GM12878 (cell line): ENCODE data around the gene HSPB3. TPM values are rescaled to one million over a fixed set of nuclear protein-coding genes. Genes with fewer than 3 reads are reported as not detected.

Experiments
- ATAC-seq: fragments of 200-7000 bp; cut with Tn5 transposase; 3 replicates; pipeline ENCODE4 v1.9.1; 2020; ENCODE audit warnings: mild to moderate bottlenecking, moderate library complexity
- BruUV-seq: library from RNA; stranded (reverse); fragments of 400-500 nt; replicated peaks from 2 replicates; lab custom pipeline; 2021; lab: Mats Ljungman, UMichigan
- CTCF ChIA-PET: fragments of 300-600 bp; sonication (Branson Sonifier 250); formaldehyde crosslinking; extraction: SDS; loops from one replicate; lab custom pipeline; 2021; ENCODE audit warnings: inconsistent platforms; lab: Yijun Ruan, JAX
- POLR2A ChIA-PET: fragments of 350-600 bp; formaldehyde crosslinking; extraction: SDS; loops from one replicate; lab custom pipeline; 2021; ENCODE audit warnings: inconsistent platforms; lab: Charles Lee
- RAD21 ChIA-PET: fragments of 300-600 bp; sonication (Branson Sonifier 250); formaldehyde crosslinking; loops from one replicate; lab custom pipeline; 2023; ENCODE audit warnings: antibody characterized with exemption; ENCODE audit not compliant: unreplicated experiment; lab: Charles Lee
- SMC1A ChIA-PET: fragments of 300-600 bp; sonication (Branson Sonifier 250); formaldehyde crosslinking; loops from one replicate; lab custom pipeline; 2023; ENCODE audit not compliant: unreplicated experiment, uncharacterized antibody; lab: Charles Lee
- DNase-seq: peaks from one replicate; pipeline ENCODE4 v3.0.0-alpha.2; 2011; ENCODE audit warnings: low read depth, low spot score
- FAIRE-seq: peaks from 3 replicates; lab custom pipeline; 2011; peaks lifted over from hg19 to GRCh38; lab: Jason Lieb, UNC
- H2AFZ ChIP-seq: 2 replicates; pipeline ENCODE4 v1.6.0; 2011; ENCODE audit warnings: low read depth, low read length, control low read depth; ENCODE audit not compliant: control insufficient read depth
- H3K27ac ChIP-seq: 2 replicates; pipeline ENCODE4 v1.5.1; 2011; ENCODE audit warnings: control low read depth; ENCODE audit not compliant: control insufficient read depth, insufficient read depth
- H3K27me3 ChIP-seq, 2 experiments: replicated peaks in 1 of 2; 2 replicates each; pipeline versions ENCODE4 v1.6.0 to v1.6.1; 2011; ENCODE audit warnings: low read length in 1 of 2; ENCODE audit not compliant: control insufficient read depth in 2 of 2, insufficient read depth in 2 of 2
- H3K36me3 ChIP-seq, 2 experiments: 2 replicates each; pipeline ENCODE4 v1.5.1; 2011; ENCODE audit warnings: low read length in 1 of 2; ENCODE audit not compliant: control insufficient read depth in 2 of 2, insufficient read depth in 2 of 2
- H3K4me1 ChIP-seq: 2 replicates; pipeline ENCODE4 v1.6.1; 2011; ENCODE audit warnings: mild to moderate bottlenecking, low read length, moderate library complexity, mixed read lengths; ENCODE audit not compliant: control insufficient read depth, insufficient read depth
- H3K4me2 ChIP-seq: 2 replicates; pipeline ENCODE4 v1.6.0; 2011; ENCODE audit warnings: control low read depth; ENCODE audit not compliant: control insufficient read depth, insufficient read depth
- H3K4me3 ChIP-seq: fragments of 200-600 bp; sonication (generic); 2 replicates; pipeline ENCODE4 v1.5.1; 2016
- H3K79me2 ChIP-seq: 2 replicates; pipeline ENCODE4 v1.6.0; 2011; ENCODE audit warnings: low read length; ENCODE audit not compliant: control insufficient read depth, insufficient read depth
- H3K9ac ChIP-seq: 2 replicates; pipeline ENCODE4 v1.8.0; 2011; ENCODE audit warnings: low read length, control low read depth, mixed read lengths; ENCODE audit not compliant: control insufficient read depth, insufficient read depth
- H3K9me3 ChIP-seq: replicated peaks from 3 replicates; pipeline ENCODE4 v1.5.1; 2011; ENCODE audit warnings: mild to moderate bottlenecking, low read length; ENCODE audit not compliant: control insufficient read depth, insufficient read depth
- H4K20me1 ChIP-seq: 2 replicates; pipeline ENCODE4 v1.6.0; 2011; ENCODE audit not compliant: control insufficient read depth, insufficient read depth
- ASH2L ChIP-seq: fragments of 300-600, 200-600 bp; sonication (generic); IDR thresholded peaks from 2 replicates; pipeline ENCODE4 v1.6.1; 2017; ENCODE audit warnings: low read depth, mild to moderate bottlenecking, borderline replicate concordance
- HDGF ChIP-seq: fragments of 450-650 bp; IDR thresholded peaks from 2 replicates; pipeline ENCODE4 v1.6.1; 2016; ENCODE audit warnings: antibody characterized with exemption
- KLF5 ChIP-seq: fragments of 450-650 bp; IDR thresholded peaks from 2 replicates; pipeline ENCODE4 v1.6.1; 2014; ENCODE audit warnings: mild to moderate bottlenecking; ENCODE audit not compliant: partially characterized antibody
- MTA3 ChIP-seq: IDR thresholded peaks from 2 replicates; pipeline ENCODE4 v1.6.1; 2012; ENCODE audit warnings: low read length, inconsistent platforms, borderline replicate concordance
- NFYA ChIP-seq: IDR thresholded peaks from 2 replicates; pipeline ENCODE4 v1.6.1; 2011; ENCODE audit warnings: low read depth, mild to moderate bottlenecking, low read length, improper control_type of control experiment, borderline replicate concordance
- POLR2AphosphoS5 ChIP-seq: IDR thresholded peaks from 2 replicates; pipeline ENCODE4 v1.6.1; 2011; ENCODE audit warnings: mild to moderate bottlenecking, low read length, inconsistent platforms
- SMARCA5 ChIP-seq: fragments of 450-650 bp; IDR thresholded peaks from 2 replicates; pipeline ENCODE4 v1.6.1; 2017; ENCODE audit warnings: mild to moderate bottlenecking
- SP1 ChIP-seq: IDR thresholded peaks from one replicate; pipeline ENCODE4 v1.6.1; 2011; ENCODE audit warnings: low read depth, low read length
- whole genome bisulfite sequencing: methylation state at CpG from one replicate; pipeline ENCODE4 v1.1.6; 2016; ENCODE audit warnings: low lambda C conversion rate; ENCODE audit not compliant: insufficient replicate concordance, insufficient coverage; ENCODE audit errors: missing lambda C conversion rate; 5-methylcytosine and 5-hydroxymethylcytosine counted together
- in situ Hi-C: fragments of 300-500 bp; cut with MboI; formaldehyde crosslinking; loops from 9 replicates; pipeline ENCODE4 v1.14.3; 2018; ENCODE audit warnings: mixed read lengths
- intact Hi-C: fragments of 100-400 bp; cut with micrococcal nuclease; formaldehyde crosslinking; loops from one replicate; pipeline ENCODE4 v1.14.2; 2022; ENCODE audit not compliant: unreplicated experiment
- polyA plus RNA-seq, 11 experiments: library from polyadenylated mRNA; depleted of rRNA in 4 of 11; unstranded in 6 of 11; stranded (reverse) in 5 of 11; fragments of >200 nt; fragmentation: Nextera tagmentation in 4 of 11; fragmentation: Illumina TruSeq in 1 of 11; extraction: Ambion mirVana in 4 of 11; extraction: Trizol in 1 of 11; gene quantifications; 1 replicate in 1 of 11; 2 replicates in 10 of 11; pipeline versions ENCODE4 v1.2.1 to v1.2.3, GENCODE V29; 2011 to 2016; ENCODE audit warnings: inconsistent platforms in 2 of 11, missing spikeins in 2 of 11, low read depth in 1 of 11
- total RNA-seq, 4 experiments: library from RNA; depleted of rRNA in 3 of 4; stranded (reverse); fragments of >200 nt in 3 of 4; fragmentation: Illumina TruSeq in 1 of 4; extraction: Trizol in 1 of 4; gene quantifications; 2 replicates each; pipeline versions ENCODE4 v1.2.1 to v1.2.3, GENCODE V29; 2013 to 2021
- TF ChIP-seq, protein P1 (sequence below): fragments of 450-650 bp; IDR thresholded peaks from 2 replicates; pipeline ENCODE4 v1.6.1; 2018; ENCODE audit warnings: borderline replicate concordance, mild to moderate bottlenecking; ENCODE audit not compliant: partially characterized antibody
- TF ChIP-seq, protein P2 (sequence below): IDR thresholded peaks from 2 replicates; pipeline ENCODE4 v1.6.1; 2011; ENCODE audit warnings: low read depth, low read length, improper control_type of control experiment, borderline replicate concordance

HSPB3 gene
- total and polyA plus RNA-seq, 10 of the 15 experiments (the other 5 are each of a cell fraction or from before 2014, with no cell fraction given), result 0.11 to 0.60 (median 0.29) TPM; not detected in 7

DNA sequence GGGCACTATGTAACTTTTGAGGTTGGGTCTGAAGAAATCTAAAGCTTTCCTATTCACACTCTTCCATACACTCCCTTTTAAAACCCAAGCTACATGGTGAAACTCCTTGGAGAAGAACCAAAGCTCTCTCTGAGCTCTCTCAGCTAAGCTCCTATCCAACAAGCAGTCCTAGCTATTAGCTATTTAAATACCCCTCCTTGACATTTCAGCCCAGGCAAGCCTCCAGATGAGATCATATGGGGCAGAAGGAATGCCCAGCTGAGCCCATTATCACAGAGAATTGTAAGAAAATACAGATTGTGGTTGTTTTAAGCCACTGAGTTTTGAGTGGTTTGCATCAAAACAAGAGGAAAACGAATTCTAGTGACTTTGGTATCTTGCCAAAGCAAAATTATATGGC lies 15.2 kb downstream of the HSPB3 start:
- intact Hi-C loops (no loop called here), in situ Hi-C loops (no loop called here)
- H3K27me3 ChIP-seq, result no peaks in the 10 kb centered on the region
- FAIRE-seq (no peak), DNase-seq (no peak), ATAC-seq (no peak)
- CTCF ChIA-PET, result interaction anchor here (0.8 to 3.9 kb wide), 7 partner anchors 10 to 375 kb away, joined by 3 to 29 read pairs (median 4); no protein-coding TSS in a partner anchor
- H2AFZ ChIP-seq, result no peak overlapping the region
- H3K4me1 ChIP-seq, result peaks cover 5% of the 10 kb centered on the region
- SMC1A ChIA-PET, result interaction anchor here (1.2 to 2.3 kb wide), 5 partner anchors 18 to 236 kb away, joined by 3 to 9 read pairs (median 3); no protein-coding TSS in a partner anchor
- H3K27ac ChIP-seq, result no peak overlapping the region
- H3K36me3 ChIP-seq, result no peaks in the 10 kb centered on the region
- no peak for TF ChIP-seq POLR2AphosphoS5
- TF ChIP-seq, protein P1, sequence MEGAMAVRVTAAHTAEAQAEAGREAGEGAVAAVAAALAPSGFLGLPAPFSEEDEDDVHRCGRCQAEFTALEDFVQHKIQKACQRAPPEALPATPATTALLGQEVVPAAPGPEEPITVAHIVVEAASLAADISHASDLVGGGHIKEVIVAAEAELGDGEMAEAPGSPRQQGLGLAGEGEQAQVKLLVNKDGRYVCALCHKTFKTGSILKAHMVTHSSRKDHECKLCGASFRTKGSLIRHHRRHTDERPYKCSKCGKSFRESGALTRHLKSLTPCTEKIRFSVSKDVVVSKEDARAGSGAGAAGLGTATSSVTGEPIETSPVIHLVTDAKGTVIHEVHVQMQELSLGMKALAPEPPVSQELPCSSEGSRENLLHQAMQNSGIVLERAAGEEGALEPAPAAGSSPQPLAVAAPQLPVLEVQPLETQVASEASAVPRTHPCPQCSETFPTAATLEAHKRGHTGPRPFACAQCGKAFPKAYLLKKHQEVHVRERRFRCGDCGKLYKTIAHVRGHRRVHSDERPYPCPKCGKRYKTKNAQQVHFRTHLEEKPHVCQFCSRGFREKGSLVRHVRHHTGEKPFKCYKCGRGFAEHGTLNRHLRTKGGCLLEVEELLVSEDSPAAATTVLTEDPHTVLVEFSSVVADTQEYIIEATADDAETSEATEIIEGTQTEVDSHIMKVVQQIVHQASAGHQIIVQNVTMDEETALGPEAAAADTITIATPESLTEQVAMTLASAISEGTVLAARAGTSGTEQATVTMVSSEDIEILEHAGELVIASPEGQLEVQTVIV, result no peak
- no peak for TF ChIP-seq SMARCA5
- RAD21 ChIA-PET, result no interaction called here
- H3K4me3 ChIP-seq, result no peak overlapping the region
- BruUV-seq, result no TSS peak
- no peaks in the 10 kb centered on the region for H3K79me2 ChIP-seq
- no peaks in the 10 kb centered on the region for H3K9me3 ChIP-seq
- H4K20me1 ChIP-seq, result no peaks in the 10 kb centered on the region
- H3K4me2 ChIP-seq, result no peak overlapping the region
- H3K9ac ChIP-seq, result no peak overlapping the region
- WGBS, result 0% methylated on average over 1 of the region's 1 CpG
- POLR2A ChIA-PET, result no interaction called here

- no peak overlapping the region for H3K4me2 ChIP-seq
- intact Hi-C loops (no loop called here), in situ Hi-C loops (no loop called here)
- no peak overlapping the region for H3K27ac ChIP-seq
- no peaks in the 10 kb centered on the region for H3K36me3 ChIP-seq
- POLR2A ChIA-PET, result no interaction called here
- FAIRE-seq (no peak), ATAC-seq (no peak), DNase-seq (no peak)
- no peaks in the 10 kb centered on the region for H3K27me3 ChIP-seq
- H2AFZ ChIP-seq, result no peak overlapping the region
- BruUV-seq, result no TSS peak
- no peak overlapping the region for H3K9ac ChIP-seq
- 44% methylated on average over 3 of the region's 3 CpGs for WGBS
- RAD21 ChIA-PET, result interaction anchor here (1.6 kb wide), 1 partner anchor 31 kb away, joined by 4 read pairs; no protein-coding TSS in a partner anchor
- H3K79me2 ChIP-seq, result no peaks in the 10 kb centered on the region
- SMC1A ChIA-PET, result interaction anchor here (1.2 to 2.3 kb wide), 3 partner anchors 17 to 29 kb away, joined by 3 to 9 read pairs (median 3); no protein-coding TSS in a partner anchor
- H3K4me3 ChIP-seq, result no peak overlapping the region
- no peaks in the 10 kb centered on the region for H3K9me3 ChIP-seq
- H3K4me1 ChIP-seq, result peaks cover 5% of the 10 kb centered on the region
- H4K20me1 ChIP-seq, result no peaks in the 10 kb centered on the region
- CTCF ChIA-PET, result interaction anchor here (1.3 to 3.9 kb wide), 3 partner anchors 9 to 228 kb away, joined by 3 to 29 read pairs (median 4); no protein-coding TSS in a partner anchor
- no peak for TF ChIP-seq ASH2L
- no peak for TF ChIP-seq NFYA
- TF ChIP-seq SP1, result no peak
- TF ChIP-seq HDGF, result no peak
- TF ChIP-seq KLF5, result no peak
- TF ChIP-seq, protein P2, sequence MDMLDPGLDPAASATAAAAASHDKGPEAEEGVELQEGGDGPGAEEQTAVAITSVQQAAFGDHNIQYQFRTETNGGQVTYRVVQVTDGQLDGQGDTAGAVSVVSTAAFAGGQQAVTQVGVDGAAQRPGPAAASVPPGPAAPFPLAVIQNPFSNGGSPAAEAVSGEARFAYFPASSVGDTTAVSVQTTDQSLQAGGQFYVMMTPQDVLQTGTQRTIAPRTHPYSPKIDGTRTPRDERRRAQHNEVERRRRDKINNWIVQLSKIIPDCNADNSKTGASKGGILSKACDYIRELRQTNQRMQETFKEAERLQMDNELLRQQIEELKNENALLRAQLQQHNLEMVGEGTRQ, result no peak
- TF ChIP-seq MTA3, result no peak
Observed at GRCh38 chr5:54471398-54471797, 15.9 kb downstream of the HSPB3 start.
